HCT116 (cell line): Measurements from ENCODE around the gene IL17B. TPM values are rescaled to one million over a fixed set of nuclear protein-coding genes. Genes with fewer than 3 reads are reported as not detected.

Experiments
- ATAC-seq: fragments of 200-7000 bp; cut with Tn5 transposase; 2 replicates; pipeline ENCODE4 v1.9.1; 2020; ENCODE audit warnings: mild to moderate bottlenecking, moderate library complexity
- BruUV-seq: library from RNA; stranded (reverse); fragments of 400-500 nt; replicated peaks from 2 replicates; lab custom pipeline; 2021; lab: Mats Ljungman, UMichigan
- CTCF ChIA-PET: fragments of 300-600 bp; sonication (Branson Sonifier 250); formaldehyde crosslinking; loops from one replicate; lab custom pipeline; 2021; ENCODE audit warnings: antibody characterized with exemption; lab: Charles Lee
- POLR2A ChIA-PET: fragments of 300-600, 350-600 bp; sonication (Branson Sonifier 250); formaldehyde crosslinking; loops from one replicate; lab custom pipeline; 2021; ENCODE audit warnings: antibody characterized with exemption; lab: Charles Lee
- RAD21 ChIA-PET, 2 experiments: fragments of 300-600 bp; sonication (Branson Sonifier 250); formaldehyde crosslinking; loops; one replicate each; lab custom pipeline; 2023; ENCODE audit warnings: low total read pairs in 2 of 2; ENCODE audit not compliant: uncharacterized antibody in 2 of 2, unreplicated experiment in 2 of 2, low non-redundant PET in 1 of 2; lab: Charles Lee
- DNase-seq: peaks from one replicate; pipeline ENCODE4 v3.0.0-alpha.2; 2010; ENCODE audit warnings: low read depth, low spot score
- H2AFZ ChIP-seq: fragments of 200-600 bp; shearing (Covaris generic), sonication (generic); 2 replicates; pipeline ENCODE4 v1.6.1; 2017; ENCODE audit warnings: low read depth, mixed run types, mixed read lengths, antibody characterized with exemption, low read length; ENCODE audit not compliant: poor library complexity, severe bottlenecking
- H3K27ac ChIP-seq: 2 replicates; pipeline ENCODE4 v1.5.1; 2012; ENCODE audit warnings: low read depth, low read length
- H3K27me3 ChIP-seq: fragments of 200-600 bp; sonication (generic); 2 replicates; pipeline ENCODE4 v1.6.1; 2016; ENCODE audit warnings: mixed run types, low read length, mixed read lengths; ENCODE audit not compliant: insufficient read depth
- H3K36me3 ChIP-seq, 2 experiments: fragments of 200-500 bp in 1 of 2; fragments of 200-600 bp in 1 of 2; sonication (Bioruptor generic) in 1 of 2; sonication (generic) in 1 of 2; 2 replicates each; pipeline versions ENCODE4 v1.5.1 to v1.6.1; 2014 to 2016; ENCODE audit warnings: low read length in 2 of 2, inconsistent platforms in 1 of 2, mixed read lengths in 1 of 2, mixed run types in 1 of 2; ENCODE audit not compliant: insufficient read depth in 2 of 2, control insufficient read depth in 1 of 2
- H3K4me1 ChIP-seq, 2 experiments: fragments of 200-600 bp in 1 of 2; sonication (generic) in 1 of 2; 2 replicates each; pipeline versions ENCODE4 v1.5.1 to v1.6.1; 2012 to 2017; ENCODE audit warnings: low read length in 2 of 2, inconsistent platforms in 1 of 2, mild to moderate bottlenecking in 1 of 2, mixed read lengths in 1 of 2, mixed run types in 1 of 2, moderate library complexity in 1 of 2; ENCODE audit not compliant: insufficient read depth in 2 of 2, control insufficient read depth in 1 of 2
- H3K4me2 ChIP-seq: fragments of 200-600 bp; sonication (generic); 2 replicates; pipeline ENCODE4 v1.6.1; 2017; ENCODE audit warnings: mixed run types, low read length, mixed read lengths
- H3K4me3 ChIP-seq, 2 experiments: fragments of 200-600 bp in 1 of 2; sonication (generic) in 1 of 2; replicated peaks in 1 of 2; 2 replicates each; pipeline ENCODE4 v1.5.1; 2011 to 2016; ENCODE audit warnings: low read length in 2 of 2, control low read depth in 1 of 2, low read depth in 1 of 2, mild to moderate bottlenecking in 1 of 2, mixed read lengths in 1 of 2, mixed run types in 1 of 2
- H3K79me2 ChIP-seq: fragments of 200-600 bp; sonication (generic); 2 replicates; pipeline ENCODE4 v1.6.1; 2017; ENCODE audit warnings: mild to moderate bottlenecking, mixed run types, low read length, moderate library complexity, mixed read lengths; ENCODE audit not compliant: insufficient read depth
- H3K9ac ChIP-seq: fragments of 200-600 bp; sonication (generic); 2 replicates; pipeline ENCODE4 v1.6.1; 2016; ENCODE audit warnings: low read length, mixed read lengths
- H3K9me2 ChIP-seq: fragments of 200-600 bp; sonication (generic), shearing (Covaris generic); 2 replicates; pipeline ENCODE4 v1.6.1; 2017; ENCODE audit warnings: mixed run types, mild to moderate bottlenecking, moderate library complexity; ENCODE audit not compliant: insufficient read depth
- H3K9me3 ChIP-seq, 2 experiments: fragments of 200-500 bp in 1 of 2; fragments of 200-600 bp in 1 of 2; sonication (Bioruptor generic) in 1 of 2; sonication (generic) in 1 of 2; 2 replicates each; pipeline ENCODE4 v1.6.1; 2014 to 2017; ENCODE audit warnings: low read length in 2 of 2, mixed read lengths in 2 of 2, inconsistent platforms in 1 of 2, low read depth in 1 of 2, mild to moderate bottlenecking in 1 of 2, mixed run types in 1 of 2, moderate library complexity in 1 of 2; ENCODE audit not compliant: control insufficient read depth in 1 of 2, insufficient read depth in 1 of 2
- H4K20me1 ChIP-seq: fragments of 200-600 bp; sonication (generic), shearing (Covaris generic); 2 replicates; pipeline ENCODE4 v1.6.1; 2017; ENCODE audit warnings: mixed run types, mild to moderate bottlenecking, moderate library complexity; ENCODE audit not compliant: insufficient read depth
- CEBPB ChIP-seq: IDR thresholded peaks from 2 replicates; pipeline ENCODE4 v1.6.1; 2012; ENCODE audit warnings: low read depth
- EGR1 ChIP-seq: IDR thresholded peaks from 2 replicates; pipeline ENCODE4 v1.6.1; 2012; ENCODE audit warnings: low read depth
- ELF1 ChIP-seq: IDR thresholded peaks from 2 replicates; pipeline ENCODE4 v1.6.1; 2012; ENCODE audit warnings: low read depth, borderline replicate concordance
- EZH2 ChIP-seq: fragments of 200-600 bp; sonication (generic); IDR thresholded peaks from 2 replicates; pipeline ENCODE4 v1.6.1; 2017; ENCODE audit warnings: antibody characterized with exemption, mixed run types
- FOSL1 ChIP-seq: IDR thresholded peaks from 2 replicates; pipeline ENCODE4 v1.6.1; 2012; ENCODE audit warnings: low read depth
- MAX ChIP-seq: IDR thresholded peaks from 2 replicates; pipeline ENCODE4 v1.6.1; 2012
- SIN3A ChIP-seq: IDR thresholded peaks from 2 replicates; pipeline ENCODE4 v1.6.1; 2012; ENCODE audit warnings: low read depth
- SP1 ChIP-seq: IDR thresholded peaks from 2 replicates; pipeline ENCODE4 v1.6.1; 2012; ENCODE audit warnings: low read depth
- SRF ChIP-seq: IDR thresholded peaks from 2 replicates; pipeline ENCODE4 v1.6.1; 2012; ENCODE audit warnings: low read depth
- TCF7L2 ChIP-seq: IDR thresholded peaks from 2 replicates; pipeline ENCODE4 v1.7.0; 2011; ENCODE audit warnings: borderline replicate concordance, inconsistent platforms; ENCODE audit not compliant: insufficient read depth, insufficient read length; ENCODE audit errors: extremely low read depth
- YY1 ChIP-seq: IDR thresholded peaks from 2 replicates; pipeline ENCODE4 v1.6.1; 2011; ENCODE audit warnings: low read length, low read depth, moderate library complexity, mild to moderate bottlenecking; ENCODE audit not compliant: insufficient replicate concordance; ENCODE audit errors: extremely low read depth
- ZNF274 ChIP-seq: fragments of 200-500 bp; sonication (Bioruptor generic); IDR thresholded peaks from 2 replicates; pipeline ENCODE4 v1.6.1; 2014; ENCODE audit warnings: mild to moderate bottlenecking, low read depth, low read length, inconsistent platforms
- intact Hi-C: fragments of 100-400 bp; cut with micrococcal nuclease; formaldehyde crosslinking; loops from 2 replicates; pipeline ENCODE4 v1.10.0; 2022
- total RNA-seq: library from RNA; stranded (reverse); gene quantifications from one replicate; pipeline ENCODE4 v1.2.1, GENCODE V29; 2021; ENCODE audit not compliant: unreplicated experiment

IL17B gene
- total RNA-seq, 1 experiment from 2014 or later, result 0.81 TPM

- Histone ChIP-seq H4K20me1 (no peaks in the 10 kb centered on the region), H3K9ac (no peak overlapping the region), H3K9me3 (no peaks in the 10 kb centered on the region), H3K9me2 (no peaks in the 10 kb centered on the region), H3K27ac (no peak overlapping the region), H3K4me2 (no peak overlapping the region), H3K79me2 (no peaks in the 10 kb centered on the region), H3K4me3 (no peak overlapping the region), H3K36me3 (no peaks in the 10 kb centered on the region), H2AFZ (no peak overlapping the region), H3K4me1 (peaks cover 0 to 6% of the 10 kb centered on the region in 2 experiments; a peak in 2 of 4 replicates), H3K27me3 (no peaks in the 10 kb centered on the region)
- no peak for TF ChIP-seq SRF
- TF ChIP-seq YY1, result no peak
- no peak for TF ChIP-seq EGR1
- no peak for TF ChIP-seq SP1
- no peak for TF ChIP-seq ELF1
- TF ChIP-seq ZNF274, result no peak
- no peak for TF ChIP-seq EZH2
- TF ChIP-seq TCF7L2, result no peak
- no peak for TF ChIP-seq CEBPB
- no peak for TF ChIP-seq MAX
- no peak for TF ChIP-seq FOSL1
- TF ChIP-seq SIN3A, result no peak
- DNase-seq, result no peak
- no TSS peak for BruUV-seq
- ChIA-PET POLR2A (no interaction called here), RAD21 (no interaction called here), CTCF (interaction anchor here (1.5 kb wide), 1 partner anchor 186 kb away, joined by 4 read pairs; no protein-coding TSS in a partner anchor)
- intact Hi-C loops, result no loop called here
- no peak for ATAC-seq
These were observed 761 bp downstream of the IL17B start for GRCh38 chr5:149378241-149378820.
